ENCODE measurements around the gene VIL1.

The VIL1 gene

GRCh38 chr2:218421027-218421426 lies 2.1 kb downstream of the VIL1 start:
- Mint-ChIP-seq H3K9me3 (no peaks in the 10 kb centered on the region), H3K27ac (no peak overlapping the region), H3K4me1 (no peaks in the 10 kb centered on the region), H3K4me3 (no peak overlapping the region), H3K36me3 (ENCODE audit: low read depth) (no peaks in the 10 kb centered on the region), H3K27me3 (ENCODE audit: low read depth) (no peaks in the 10 kb centered on the region)
- TF ChIP-seq CTCF (IDR thresholded peaks at IDR 0.05; ENCODE audit: unreplicated experiment in 3 of 3), result no peak

GRCh38 chr2:218422403-218423086 lies 3.6 kb downstream of the VIL1 start:
- H3K27me3 Mint-ChIP-seq (ENCODE audit: low read depth), result no peaks in the 10 kb centered on the region
- TF ChIP-seq CTCF (IDR thresholded peaks at IDR 0.05; ENCODE audit: unreplicated experiment in 3 of 3), result no peak
- H3K36me3 Mint-ChIP-seq (ENCODE audit: low read depth), result no peaks in the 10 kb centered on the region
- no peaks in the 10 kb centered on the region for H3K9me3 Mint-ChIP-seq
- H3K4me1 Mint-ChIP-seq, result no peaks in the 10 kb centered on the region
- no peak overlapping the region for H3K27ac Mint-ChIP-seq
- no peak overlapping the region for H3K4me3 Mint-ChIP-seq

GRCh38 chr2:218423584-218423983 lies 4.7 kb downstream of the VIL1 start:
- no peaks in the 10 kb centered on the region for H3K27me3 Mint-ChIP-seq (ENCODE audit: low read depth)
- TF ChIP-seq CTCF (IDR thresholded peaks at IDR 0.05; ENCODE audit: unreplicated experiment in 3 of 3), result no peak
- no peak overlapping the region for H3K4me3 Mint-ChIP-seq
- no peaks in the 10 kb centered on the region for H3K9me3 Mint-ChIP-seq
- H3K36me3 Mint-ChIP-seq (ENCODE audit: low read depth), result no peaks in the 10 kb centered on the region
- H3K4me1 Mint-ChIP-seq, result no peaks in the 10 kb centered on the region
- no peak overlapping the region for H3K27ac Mint-ChIP-seq

- Mint-ChIP-seq H3K9me3 (no peaks in the 10 kb centered on the region), H3K4me3 (no peak overlapping the region), H3K27me3 (ENCODE audit: low read depth) (no peaks in the 10 kb centered on the region), H3K27ac (no peak overlapping the region), H3K36me3 (ENCODE audit: low read depth) (no peaks in the 10 kb centered on the region), H3K4me1 (no peaks in the 10 kb centered on the region)
- no peak for TF ChIP-seq CTCF (IDR thresholded peaks at IDR 0.05; ENCODE audit: unreplicated experiment in 3 of 3)
Measured at GRCh38 chr2:218425531-218425930, 6.6 kb downstream of the VIL1 start.

GRCh38 chr2:218427741-218428140 lies 8.8 kb downstream of the VIL1 start:
- Mint-ChIP-seq H3K27ac (no peak overlapping the region), H3K4me3 (no peak overlapping the region), H3K4me1 (no peaks in the 10 kb centered on the region), H3K36me3 (ENCODE audit: low read depth) (no peaks in the 10 kb centered on the region), H3K27me3 (ENCODE audit: low read depth) (peaks cover 6% of the 10 kb centered on the region), H3K9me3 (no peaks in the 10 kb centered on the region)
- TF ChIP-seq CTCF (IDR thresholded peaks at IDR 0.05; ENCODE audit: unreplicated experiment in 3 of 3), result no peak

GRCh38 chr2:218428846-218429558 lies 10.1 kb downstream of the VIL1 start:
- Mint-ChIP-seq H3K27ac (no peak overlapping the region), H3K9me3 (no peaks in the 10 kb centered on the region), H3K27me3 (ENCODE audit: low read depth) (peaks cover 6% of the 10 kb centered on the region), H3K36me3 (ENCODE audit: low read depth) (no peaks in the 10 kb centered on the region), H3K4me1 (no peaks in the 10 kb centered on the region), H3K4me3 (no peak overlapping the region)
- TF ChIP-seq CTCF (IDR thresholded peaks at IDR 0.05; ENCODE audit: unreplicated experiment in 3 of 3), result no peak
